Measurements from ENCODE around the gene DLL4.

Gene DLL4

DNA sequence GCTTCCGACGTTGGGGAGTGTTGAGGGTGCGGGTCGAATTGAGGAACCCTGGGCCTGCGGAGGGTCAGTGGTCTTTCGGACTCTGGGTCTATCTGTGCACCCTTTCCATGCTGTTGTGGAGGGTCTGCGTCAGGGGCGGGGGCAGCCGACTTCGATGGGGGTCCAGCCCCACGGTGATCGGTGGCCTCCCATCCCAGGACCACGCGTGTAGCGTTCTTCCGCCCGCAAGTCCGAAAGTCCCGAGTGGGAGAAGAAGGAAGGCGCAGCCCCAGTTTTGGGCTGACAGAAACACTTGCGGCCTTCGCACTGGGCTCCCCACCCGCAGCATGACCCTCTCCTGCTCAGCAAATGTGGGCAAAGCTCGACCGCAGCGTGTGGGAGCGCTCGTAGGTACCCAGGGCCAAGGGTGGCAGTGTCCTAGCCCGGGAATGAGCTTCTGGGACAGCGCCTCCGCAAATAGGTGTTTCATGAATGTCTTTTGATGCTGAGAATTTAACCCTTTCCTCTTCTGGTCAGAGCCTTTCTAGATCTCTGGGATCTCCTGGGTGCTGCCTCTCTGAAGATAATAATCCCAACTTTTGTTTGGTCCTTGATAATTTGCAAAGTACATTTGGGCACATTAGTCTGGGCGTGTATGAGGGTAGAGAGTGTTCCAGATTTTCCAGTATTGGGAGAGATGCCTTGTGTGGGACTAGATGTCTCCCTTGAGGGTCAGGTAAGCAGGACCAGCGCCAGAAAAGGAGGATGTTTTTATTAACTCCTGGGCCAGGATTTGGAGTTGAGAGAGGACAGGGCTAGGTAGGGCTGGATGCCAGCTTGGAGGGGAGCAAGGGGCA, 2.3 kb upstream of the DLL4 start:
- DNase-seq (ENCODE audit: low spot score) = no peak

- DNase-seq (ENCODE audit: low spot score) = no peak
Observed at GRCh38 chr15:40927495-40927872, 1.7 kb upstream of the DLL4 start.

GRCh38 chr15:40927873-40928806, 1.0 kb upstream of the DLL4 start:
- no peak for DNase-seq (ENCODE audit: low spot score)

GRCh38 chr15:40929660-40930429, 705 bp downstream of the DLL4 start:
- no peak for DNase-seq (ENCODE audit: low spot score)

DNA sequence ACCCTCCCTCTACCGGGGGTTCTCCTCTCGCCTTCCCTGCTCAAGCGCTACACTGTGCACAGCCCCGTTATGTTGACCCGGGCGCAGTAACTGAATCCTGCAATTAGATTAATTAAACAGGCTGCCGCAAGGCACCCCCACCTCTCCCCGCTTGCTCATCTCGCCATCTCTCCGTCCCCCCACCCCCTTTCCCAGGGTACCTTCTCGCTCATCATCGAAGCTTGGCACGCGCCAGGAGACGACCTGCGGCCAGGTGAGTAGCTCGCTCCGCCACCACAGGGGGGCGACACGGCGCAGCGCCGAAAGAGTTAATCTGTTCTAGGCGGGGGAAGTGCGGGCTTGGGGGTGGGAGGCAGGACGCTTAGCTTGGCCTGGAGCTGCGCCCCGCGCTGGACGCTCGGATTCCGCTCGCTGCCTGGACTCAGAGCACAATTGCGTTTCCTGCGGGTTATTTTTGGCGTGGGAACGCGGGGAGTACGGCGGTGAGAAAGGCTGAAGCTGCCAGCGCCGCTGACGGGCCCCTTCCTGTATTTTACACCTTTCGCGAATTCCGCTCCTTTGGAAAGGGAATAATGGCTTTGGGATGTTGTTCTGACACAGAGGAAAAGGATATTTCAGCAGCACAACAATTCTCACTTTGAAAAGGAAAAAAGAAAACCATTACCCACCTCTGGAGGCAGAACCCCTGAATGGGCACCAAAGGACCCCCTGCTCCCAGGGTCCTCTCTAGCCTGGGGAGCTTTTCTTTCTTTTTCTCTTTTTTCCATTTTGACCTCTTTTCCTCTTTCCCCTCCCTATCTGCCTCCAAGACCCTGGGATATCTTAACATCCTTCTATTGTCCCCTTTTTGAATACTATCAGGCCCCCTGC, 1.5 kb downstream of the DLL4 start:
- no peak for DNase-seq (ENCODE audit: low spot score)

GRCh38 chr15:40931300-40932142, 2.4 kb downstream of the DLL4 start:
- DNase-seq (ENCODE audit: low spot score) = no peak

- no peak for DNase-seq (ENCODE audit: low spot score)
Observed at GRCh38 chr15:40932156-40932555, 3.0 kb downstream of the DLL4 start.

DNA sequence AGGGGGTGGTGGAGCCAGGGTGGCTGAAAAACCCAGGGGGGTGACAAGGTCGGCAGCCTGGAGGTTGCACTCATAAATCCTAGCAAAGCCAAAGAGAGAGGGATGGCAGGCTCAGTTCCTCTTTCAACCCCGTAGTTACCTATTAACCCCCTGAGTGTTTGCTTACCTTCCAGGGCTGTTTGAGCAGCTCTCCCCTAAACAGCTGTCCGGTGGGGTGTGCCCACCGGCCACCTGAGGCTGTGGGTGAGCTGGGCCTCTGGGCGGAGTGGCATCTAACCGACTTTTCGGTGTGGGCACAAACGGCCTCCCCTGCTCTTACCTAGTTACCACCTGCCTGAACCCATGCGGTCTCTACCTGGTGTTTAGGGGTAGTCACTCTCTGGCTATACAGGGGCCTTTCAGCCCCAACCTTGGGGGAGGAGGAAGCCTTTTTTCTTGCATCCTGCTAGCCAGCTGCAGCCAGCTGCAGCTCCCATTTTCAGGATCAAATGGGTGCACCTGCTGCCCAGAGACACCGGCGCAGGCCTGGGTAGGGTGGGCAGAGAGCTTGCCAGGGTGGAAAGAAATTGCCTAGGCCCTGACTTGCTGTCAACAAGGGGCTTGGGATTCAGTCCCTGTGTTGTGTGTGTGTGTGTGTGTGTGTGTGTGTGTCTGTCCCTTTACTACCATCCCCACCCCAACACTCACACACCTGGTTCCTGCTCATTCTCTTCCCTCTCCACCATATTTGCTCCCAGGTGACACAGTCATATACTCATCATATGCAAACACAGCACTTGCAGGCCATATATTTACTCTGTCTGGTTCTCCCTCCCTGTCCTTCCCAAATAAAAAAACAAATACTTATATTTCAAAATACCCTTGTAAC, 3.7 kb downstream of the DLL4 start:
- DNase-seq (ENCODE audit: low spot score) = no peak

- DNase-seq (ENCODE audit: low spot score) = no peak
Observed at GRCh38 chr15:40933517-40933902, 4.4 kb downstream of the DLL4 start.

DNA sequence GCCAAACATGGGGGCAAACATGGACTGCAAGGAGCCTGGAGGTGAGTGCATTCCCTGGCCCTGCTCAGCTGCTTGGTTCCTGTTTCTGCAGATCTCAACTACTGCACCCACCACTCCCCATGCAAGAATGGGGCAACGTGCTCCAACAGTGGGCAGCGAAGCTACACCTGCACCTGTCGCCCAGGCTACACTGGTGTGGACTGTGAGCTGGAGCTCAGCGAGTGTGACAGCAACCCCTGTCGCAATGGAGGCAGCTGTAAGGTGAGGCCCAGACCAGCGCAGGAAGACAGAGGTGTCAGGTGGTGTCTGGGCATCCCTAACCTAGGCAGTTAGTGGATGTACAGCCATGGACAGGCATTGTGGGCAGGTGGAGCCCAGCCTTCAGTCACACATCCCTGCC, 5.3 kb downstream of the DLL4 start:
- no peak for DNase-seq (ENCODE audit: low spot score)

GRCh38 chr15:40936234-40936708, 7.1 kb downstream of the DLL4 start:
- no peak for DNase-seq (ENCODE audit: low spot score)

DNA sequence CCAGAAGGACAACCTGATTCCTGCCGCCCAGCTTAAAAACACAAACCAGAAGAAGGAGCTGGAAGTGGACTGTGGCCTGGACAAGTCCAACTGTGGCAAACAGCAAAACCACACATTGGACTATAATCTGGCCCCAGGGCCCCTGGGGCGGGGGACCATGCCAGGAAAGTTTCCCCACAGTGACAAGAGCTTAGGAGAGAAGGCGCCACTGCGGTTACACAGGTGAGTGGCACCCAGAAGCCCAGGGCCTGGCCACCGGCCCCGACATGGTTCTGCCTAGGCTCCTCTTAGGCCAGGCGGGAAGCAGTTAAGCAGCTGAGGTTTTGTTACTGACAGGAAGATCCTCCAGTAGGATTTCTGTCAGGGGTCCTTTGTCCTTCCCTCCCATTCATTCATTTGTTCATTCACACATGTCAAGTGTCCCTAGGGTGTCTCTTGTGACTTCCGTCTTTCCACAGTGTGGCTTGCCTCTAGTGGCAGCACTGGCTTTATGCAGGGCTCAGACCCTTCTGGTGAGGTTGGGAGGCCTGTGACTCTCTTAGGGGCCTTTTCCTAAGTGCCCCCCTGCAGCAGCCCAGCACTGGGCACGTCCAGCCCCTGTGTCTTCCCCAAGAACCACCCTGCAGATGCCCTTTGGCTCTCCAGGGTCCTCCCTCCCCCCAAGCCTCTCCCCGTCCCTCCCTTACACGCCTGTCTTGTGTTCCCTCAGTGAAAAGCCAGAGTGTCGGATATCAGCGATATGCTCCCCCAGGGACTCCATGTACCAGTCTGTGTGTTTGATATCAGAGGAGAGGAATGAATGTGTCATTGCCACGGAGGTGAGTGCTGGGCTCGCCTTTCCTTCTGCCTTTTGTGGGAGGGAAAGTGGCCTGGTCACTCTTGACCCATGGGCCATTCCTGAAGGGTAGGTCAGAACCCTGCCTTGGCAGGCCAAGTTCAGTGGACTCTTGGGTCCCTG, 7.8 kb downstream of the DLL4 start:
- no peak for DNase-seq (ENCODE audit: low spot score)

DNA sequence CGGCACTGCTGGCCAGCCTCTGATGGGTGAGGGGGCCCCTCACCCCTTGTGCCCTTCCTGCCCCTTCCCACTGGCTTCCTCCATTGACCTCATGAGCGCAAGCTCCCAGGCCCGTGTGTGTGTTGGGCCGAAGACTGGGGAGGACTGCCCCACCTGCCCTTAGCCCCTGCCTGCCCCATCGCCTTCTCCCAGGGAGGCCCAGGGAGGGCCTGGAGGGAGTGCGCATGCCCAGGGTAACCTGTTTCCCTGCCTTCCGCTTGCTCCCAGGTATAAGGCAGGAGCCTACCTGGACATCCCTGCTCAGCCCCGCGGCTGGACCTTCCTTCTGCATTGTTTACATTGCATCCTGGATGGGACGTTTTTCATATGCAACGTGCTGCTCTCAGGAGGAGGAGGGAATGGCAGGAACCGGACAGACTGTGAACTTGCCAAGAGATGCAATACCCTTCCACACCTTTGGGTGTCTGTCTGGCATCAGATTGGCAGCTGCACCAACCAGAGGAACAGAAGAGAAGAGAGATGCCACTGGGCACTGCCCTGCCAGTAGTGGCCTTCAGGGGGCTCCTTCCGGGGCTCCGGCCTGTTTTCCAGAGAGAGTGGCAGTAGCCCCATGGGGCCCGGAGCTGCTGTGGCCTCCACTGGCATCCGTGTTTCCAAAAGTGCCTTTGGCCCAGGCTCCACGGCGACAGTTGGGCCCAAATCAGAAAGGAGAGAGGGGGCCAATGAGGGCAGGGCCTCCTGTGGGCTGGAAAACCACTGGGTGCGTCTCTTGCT, 8.8 kb downstream of the DLL4 start:
- no peak for DNase-seq (ENCODE audit: low spot score)

GRCh38 chr15:40938536-40938870, 9.4 kb downstream of the DLL4 start:
- no peak for DNase-seq (ENCODE audit: low spot score)

DNA sequence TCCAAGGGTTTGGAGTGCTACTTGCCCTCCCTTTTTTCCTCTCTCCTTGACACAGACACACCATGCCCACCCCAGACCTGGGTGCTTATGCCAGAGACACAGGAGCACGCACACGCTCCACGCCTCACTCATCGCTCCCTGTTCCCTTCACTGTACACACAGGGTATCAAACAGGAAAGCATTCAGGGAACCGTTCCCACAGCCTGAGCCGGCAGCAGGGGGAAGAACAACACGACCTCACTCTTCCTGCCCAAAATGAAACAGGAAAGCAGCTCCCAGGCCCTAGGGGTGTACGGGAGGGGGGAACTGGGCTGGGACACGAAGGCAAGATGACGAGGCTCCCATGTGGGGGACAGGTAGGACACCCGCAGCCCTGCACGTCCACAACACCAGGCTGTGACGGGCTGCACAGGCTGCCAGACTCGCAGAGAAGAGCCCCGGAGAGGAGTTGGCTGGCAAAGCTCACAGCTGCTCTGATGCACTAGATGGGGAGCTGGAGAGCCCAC, 11.2 kb downstream of the DLL4 start:
- DNase-seq (ENCODE audit: low spot score) = peak; percentile 34

GRCh38 chr15:40941068-40941527, 12.0 kb downstream of the DLL4 start:
- no peak for DNase-seq (ENCODE audit: low spot score)
